Coronary artery (tissue), 2 donors: ENCODE measurements around the gene TOR1AIP1.

Experiments
- DNase-seq: peaks from one replicate; pipeline ENCODE4 v3.0.0-alpha.2; 2017; ENCODE audit warnings: low spot score
- H3K27ac ChIP-seq, 2 donors: fragments of 200-600 bp; sonication (generic); one replicate each; pipeline ENCODE4 v1.5.1; 2016 to 2019
- H3K4me3 ChIP-seq: fragments of 200-600 bp; sonication (generic); 2 replicates; pipeline ENCODE4 v1.5.1; 2016; ENCODE audit warnings: mild to moderate bottlenecking, moderate library complexity
- CTCF ChIP-seq: fragments of 200-600 bp; sonication (generic); IDR thresholded peaks from one replicate; pipeline ENCODE4 v1.5.1; 2019; ENCODE audit warnings: antibody characterized with exemption

Gene TOR1AIP1

GRCh38 chr1:179926850-179927205 is 44.7 kb downstream of the TOR1AIP1 start:
- no peak for DNase-seq
- H3K4me3 ChIP-seq, result no peak overlapping the region
- H3K27ac ChIP-seq, result no peak overlapping the region
- no peak for TF ChIP-seq CTCF

- DNase-seq, result no peak
- no peak for TF ChIP-seq CTCF
- H3K4me3 ChIP-seq, result no peak overlapping the region
- H3K27ac ChIP-seq, result no peak overlapping the region
Observed at GRCh38 chr1:179929955-179930798, 48.1 kb downstream of the TOR1AIP1 start.

- no peak for TF ChIP-seq CTCF
- no peak overlapping the region for H3K4me3 ChIP-seq
- no peak overlapping the region for H3K27ac ChIP-seq
- DNase-seq, result no peak
Observed at GRCh38 chr1:179930867-179931266, 48.8 kb downstream of the TOR1AIP1 start.

GRCh38 chr1:179933219-179933618 is 51.1 kb downstream of the TOR1AIP1 start:
- no peak for TF ChIP-seq CTCF
- DNase-seq, result no peak
- H3K4me3 ChIP-seq, result no peak overlapping the region
- no peak overlapping the region for H3K27ac ChIP-seq

- Histone ChIP-seq H3K27ac (no peak overlapping the region), H3K4me3 (no peak overlapping the region)
- no peak for DNase-seq
- TF ChIP-seq CTCF, result no peak
Observed at GRCh38 chr1:179935909-179936496, 53.9 kb downstream of the TOR1AIP1 start.

GRCh38 chr1:179937668-179938254 is 55.7 kb downstream of the TOR1AIP1 start:
- TF ChIP-seq CTCF, result no peak
- no peak for DNase-seq

More at GRCh38 chr1:179937668-179938254, 55.7 kb downstream of the TOR1AIP1 start:
- no peak overlapping the region for H3K4me3 ChIP-seq
- no peak overlapping the region for H3K27ac ChIP-seq
